Erythroblast (primary cell): Measurements from ENCODE around the gene SCARB1.
A peak's percentile ranks its signal among the peaks of the same experiment; 100 is the strongest.

Experiments used
- DNase-seq, 2 experiments: peaks; one replicate each; lab custom pipeline; 2025; lab: John Stamatoyannopoulos, UW
- GATA1 ChIP-seq: IDR thresholded peaks from 2 replicates; pipeline ENCODE4 v1.6.1; 2011; ENCODE audit warnings: low read depth, mild to moderate bottlenecking, control low read depth, low read length, moderate library complexity
- POLR2A ChIP-seq: IDR thresholded peaks from 2 replicates; pipeline ENCODE4 v1.6.1; 2011; ENCODE audit warnings: mild to moderate bottlenecking, low read length

Gene SCARB1

GRCh38 chr12:124774054-124774461, 89.6 kb downstream of the SCARB1 start:
- no peak for DNase-seq
- TF ChIP-seq GATA1, result no peak
- TF ChIP-seq POLR2A, result no peak

- TF ChIP-seq POLR2A, result no peak
- TF ChIP-seq GATA1, result no peak
- DNase-seq, result no peak
Measured at GRCh38 chr12:124772289-124773170, 91.1 kb downstream of the SCARB1 start.

- no peak for TF ChIP-seq GATA1
- no peak for TF ChIP-seq POLR2A
- peak; percentile 66 to 82 for DNase-seq
Measured at GRCh38 chr12:124771462-124772288, 92.0 kb downstream of the SCARB1 start.

- DNase-seq, result no peak
- TF ChIP-seq GATA1 (no peak), POLR2A (no peak)
Measured at GRCh38 chr12:124770728-124771127, 92.9 kb downstream of the SCARB1 start.

- no peak for DNase-seq
- TF ChIP-seq POLR2A (no peak), GATA1 (no peak)
Measured at GRCh38 chr12:124769881-124770512, 93.7 kb downstream of the SCARB1 start.

- no peak for TF ChIP-seq POLR2A
- TF ChIP-seq GATA1, result no peak
- DNase-seq, result peak in 1 of 2 experiments; percentile 6
Measured at GRCh38 chr12:124769163-124769530, 94.5 kb downstream of the SCARB1 start.

- no peak for DNase-seq
- no peak for TF ChIP-seq POLR2A
- TF ChIP-seq GATA1, result no peak
Measured at GRCh38 chr12:124768452-124769162, 95.1 kb downstream of the SCARB1 start.

- peak; percentile 60 to 78 for DNase-seq
- TF ChIP-seq POLR2A, result no peak
- TF ChIP-seq GATA1, result no peak
Measured at GRCh38 chr12:124767066-124767821, 96.4 kb downstream of the SCARB1 start.

- DNase-seq, result no peak
- no peak for TF ChIP-seq POLR2A
Measured at GRCh38 chr12:124766727-124767065, 97.0 kb downstream of the SCARB1 start.

GRCh38 chr12:124765581-124766489, 97.8 kb downstream of the SCARB1 start:
- TF ChIP-seq POLR2A (no peak), GATA1 (no peak)

GRCh38 chr12:124764870-124765580, 98.6 kb downstream of the SCARB1 start:
- DNase-seq, result no peak
- TF ChIP-seq GATA1 (no peak), POLR2A (no peak)

More at GRCh38 chr12:124765581-124766489, 97.8 kb downstream of the SCARB1 start:
- DNase-seq, result no peak

GRCh38 chr12:124764451-124764850, 99.2 kb downstream of the SCARB1 start:
- TF ChIP-seq POLR2A, result no peak
- TF ChIP-seq GATA1, result no peak
- peak; percentile 59 to 60 for DNase-seq
